ENCODE measurements around the gene DEFB112. TPM values are rescaled to one million over a fixed set of nuclear protein-coding genes. Genes with fewer than 3 reads are reported as not detected.

DEFB112 gene, protein sequence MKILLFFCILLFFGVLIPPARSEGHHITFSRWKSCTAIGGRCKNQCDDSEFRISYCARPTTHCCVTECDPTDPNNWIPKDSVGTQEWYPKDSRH
- total RNA-seq (2014; rRNA removed; shearing (Covaris generic)): not detected in 2 replicates

DNA sequence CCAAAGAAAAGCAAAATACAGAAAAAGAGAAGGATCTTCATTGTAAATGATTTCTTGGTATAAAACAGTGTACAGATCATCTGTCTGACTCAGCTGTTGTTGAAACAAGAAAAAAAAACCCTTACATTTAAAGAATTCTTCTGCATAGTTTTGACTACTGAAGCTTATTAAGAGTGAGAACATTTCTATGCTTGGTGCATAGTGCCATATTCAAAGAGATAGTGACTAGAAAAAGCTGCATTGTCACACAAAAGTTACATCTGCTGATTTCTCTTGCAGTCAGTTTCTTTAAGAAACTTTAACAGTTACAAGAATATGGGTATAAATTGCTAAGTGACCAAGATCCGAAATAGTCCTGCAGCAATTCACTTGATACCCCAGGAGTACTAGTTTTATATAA is at the start of gene DEFB112:
Gene DEFB112, minus strand, starts transcription at position 101 of the 400 bp plus-strand sequence. Its CDS starts 60 bp downstream, at position 41.
- DNase-seq (ENCODE audit: low read depth in 1 of 2, low spot score in 2 of 2): no peak
- H3K4me1 ChIP-seq (replicated peaks): no peaks in the 10 kb centered on the region
- H3K4me3 ChIP-seq: no peak within 1 kb of the TSS
- no peaks in the 10 kb centered on the region for H3K9me3 ChIP-seq (replicated peaks)
- H3K27ac ChIP-seq: no peak within 1 kb of the TSS
- H3K27me3 ChIP-seq (replicated peaks): no peaks in the 10 kb centered on the region
- H3K36me3 ChIP-seq: no peaks in the 10 kb centered on the region

DNA sequence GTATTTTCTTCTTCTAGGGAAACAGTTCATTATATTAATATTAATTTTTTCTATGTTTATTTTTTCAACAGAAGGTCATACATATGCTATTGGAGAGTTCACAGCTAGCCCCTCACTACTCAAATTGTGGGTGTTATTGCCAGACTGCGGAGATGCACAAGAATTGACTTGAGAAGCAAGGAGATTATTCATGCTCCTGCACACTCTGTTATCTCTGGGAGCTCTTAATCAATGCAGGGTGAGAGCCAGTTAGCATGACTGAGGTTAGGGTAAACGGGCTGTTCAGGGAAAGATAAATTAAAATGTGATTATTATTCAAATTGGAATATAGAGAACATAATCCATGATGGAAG is 48.9 kb upstream of the DEFB112 start:
- no peak overlapping the region for H3K4me3 ChIP-seq

DNA sequence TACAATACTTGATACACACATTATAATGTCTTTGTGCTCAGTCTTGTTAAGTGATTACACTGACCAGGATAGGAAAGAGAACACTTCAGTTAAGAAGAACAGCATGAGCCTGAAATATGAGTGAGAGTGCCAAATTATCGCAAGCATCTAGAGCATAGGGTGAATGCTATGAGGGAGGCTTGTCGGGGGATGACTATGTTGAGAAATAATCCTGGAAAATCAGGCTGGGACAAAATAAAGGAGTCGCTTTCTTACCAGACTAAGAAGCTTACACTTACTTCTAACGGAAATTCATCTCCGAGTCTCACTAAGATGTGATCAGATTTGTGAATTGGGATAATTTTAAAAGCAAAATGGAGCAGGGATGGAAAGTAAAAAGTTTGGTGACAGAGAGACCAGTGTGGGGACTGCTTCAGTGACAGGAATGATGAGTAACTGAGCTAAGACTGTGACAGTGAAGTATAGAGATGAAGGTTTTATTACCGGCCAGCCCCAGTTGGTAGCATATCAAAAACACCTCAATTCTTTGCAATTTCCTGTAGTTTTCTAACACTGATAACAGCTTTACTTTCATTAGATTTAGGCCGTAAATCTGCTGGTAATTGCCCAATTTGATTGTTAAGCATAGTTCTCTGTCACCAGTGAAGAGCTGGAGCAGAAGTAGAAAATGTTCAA is 48.4 kb upstream of the DEFB112 start:
- no peaks in the 10 kb centered on the region for H3K4me1 ChIP-seq (replicated peaks)
- H3K27ac ChIP-seq: no peak overlapping the region
- no peak overlapping the region for H3K4me3 ChIP-seq
- no peaks in the 10 kb centered on the region for H3K36me3 ChIP-seq
- no peaks in the 10 kb centered on the region for H3K9me3 ChIP-seq (replicated peaks)
- H3K27me3 ChIP-seq (replicated peaks): peaks cover 11% of the 10 kb centered on the region
- no peak for DNase-seq (ENCODE audit: low read depth in 1 of 2, low spot score in 2 of 2)

More for the DNA sequence above, 48.9 kb upstream of the DEFB112 start:
- Histone ChIP-seq H3K9me3 (replicated peaks) (no peaks in the 10 kb centered on the region), H3K4me1 (replicated peaks) (no peaks in the 10 kb centered on the region), H3K27ac (no peak overlapping the region), H3K27me3 (replicated peaks) (peaks cover 11% of the 10 kb centered on the region), H3K36me3 (no peaks in the 10 kb centered on the region)
- no peak for DNase-seq (ENCODE audit: low read depth in 1 of 2, low spot score in 2 of 2)

DNA sequence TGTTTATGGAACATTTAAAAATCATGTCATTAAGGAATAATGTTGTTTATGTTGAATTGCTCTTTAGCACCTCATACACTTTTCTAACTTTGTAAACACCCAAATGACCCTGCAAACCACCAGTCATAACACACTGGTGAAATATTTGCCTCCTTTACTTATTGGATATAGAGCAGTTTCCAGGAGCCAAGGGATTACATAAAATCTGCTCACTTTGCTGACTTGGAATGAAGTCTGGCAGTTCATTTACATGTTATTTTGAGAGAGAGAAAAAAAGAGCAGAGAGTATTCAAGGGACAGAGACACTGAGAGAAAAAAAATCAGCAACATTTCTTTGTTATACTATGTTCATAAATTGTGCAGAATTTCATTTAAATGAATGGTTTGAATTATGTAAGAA is 46.6 kb upstream of the DEFB112 start:
- H3K4me1 ChIP-seq (replicated peaks): no peaks in the 10 kb centered on the region
- no peaks in the 10 kb centered on the region for H3K9me3 ChIP-seq (replicated peaks)
- H3K4me3 ChIP-seq: no peak overlapping the region
- H3K27ac ChIP-seq: no peak overlapping the region
- peaks cover 11% of the 10 kb centered on the region for H3K27me3 ChIP-seq (replicated peaks)
- DNase-seq (ENCODE audit: low read depth in 1 of 2, low spot score in 2 of 2): no peak
- no peaks in the 10 kb centered on the region for H3K36me3 ChIP-seq

DNA sequence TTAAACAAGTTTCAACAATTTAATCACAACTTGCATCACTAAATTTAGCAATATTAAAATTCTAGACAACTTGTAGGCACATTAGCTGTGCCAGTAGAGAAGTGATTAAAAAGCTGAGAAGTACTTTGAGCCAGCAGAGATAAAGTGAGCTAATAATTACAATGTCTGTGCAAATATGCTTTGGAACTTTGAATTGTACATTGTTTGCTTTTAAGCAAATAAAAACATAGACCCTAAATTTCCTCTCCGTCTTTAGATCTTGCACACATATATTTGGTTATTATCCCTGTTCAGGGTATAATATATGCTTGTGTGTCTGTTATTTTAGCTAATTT is 44.2 kb upstream of the DEFB112 start:
- Histone ChIP-seq H3K27me3 (replicated peaks) (peaks cover 11% of the 10 kb centered on the region), H3K4me3 (no peak overlapping the region), H3K27ac (no peak overlapping the region), H3K4me1 (replicated peaks) (no peaks in the 10 kb centered on the region), H3K36me3 (no peaks in the 10 kb centered on the region), H3K9me3 (replicated peaks) (no peaks in the 10 kb centered on the region)
- no peak for DNase-seq (ENCODE audit: low read depth in 1 of 2, low spot score in 2 of 2)

DNA sequence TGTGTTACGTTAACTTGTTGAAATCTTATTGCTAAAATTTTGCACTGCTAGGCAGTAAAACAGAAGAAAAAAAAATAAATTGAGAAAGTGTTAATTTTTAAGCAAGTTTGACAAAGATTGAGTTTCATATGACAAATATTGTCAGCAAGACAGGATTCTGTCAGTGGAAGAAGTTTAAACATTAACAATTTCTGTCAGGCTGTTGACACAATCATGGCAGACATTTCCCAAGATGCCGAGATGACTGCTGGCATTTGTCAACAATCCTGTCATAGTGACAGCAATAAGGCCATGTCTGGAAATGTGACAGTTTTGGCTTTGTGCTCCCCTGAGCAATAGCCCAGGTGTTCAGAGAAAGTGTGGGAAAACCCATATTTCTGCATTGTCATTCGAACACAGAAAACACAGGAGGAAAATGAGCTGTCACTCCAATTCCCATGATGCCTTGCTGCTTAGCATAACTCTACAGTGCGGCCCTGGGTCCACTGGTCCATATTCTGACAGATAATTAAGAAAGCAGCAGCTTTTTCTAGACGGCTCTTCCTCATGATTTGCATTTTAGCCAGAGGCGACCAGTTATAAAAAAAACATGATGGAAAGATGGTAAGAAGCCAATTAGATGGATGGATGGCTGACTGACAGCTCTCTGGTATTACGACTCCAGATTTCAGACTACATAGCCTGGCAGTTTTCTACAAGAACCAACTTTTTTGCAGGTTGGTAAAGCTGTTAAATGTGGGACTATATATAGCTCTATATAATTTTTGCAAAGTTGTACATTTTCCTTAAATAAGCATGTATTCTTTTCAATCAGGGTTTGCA is 43.6 kb upstream of the DEFB112 start:
- no peak for DNase-seq (ENCODE audit: low read depth in 1 of 2, low spot score in 2 of 2)
- H3K27ac ChIP-seq: no peak overlapping the region
- H3K9me3 ChIP-seq (replicated peaks): no peaks in the 10 kb centered on the region
- no peak overlapping the region for H3K4me3 ChIP-seq
- no peaks in the 10 kb centered on the region for H3K36me3 ChIP-seq
- no peaks in the 10 kb centered on the region for H3K4me1 ChIP-seq (replicated peaks)
- H3K27me3 ChIP-seq (replicated peaks): peaks cover 8% of the 10 kb centered on the region

DNA sequence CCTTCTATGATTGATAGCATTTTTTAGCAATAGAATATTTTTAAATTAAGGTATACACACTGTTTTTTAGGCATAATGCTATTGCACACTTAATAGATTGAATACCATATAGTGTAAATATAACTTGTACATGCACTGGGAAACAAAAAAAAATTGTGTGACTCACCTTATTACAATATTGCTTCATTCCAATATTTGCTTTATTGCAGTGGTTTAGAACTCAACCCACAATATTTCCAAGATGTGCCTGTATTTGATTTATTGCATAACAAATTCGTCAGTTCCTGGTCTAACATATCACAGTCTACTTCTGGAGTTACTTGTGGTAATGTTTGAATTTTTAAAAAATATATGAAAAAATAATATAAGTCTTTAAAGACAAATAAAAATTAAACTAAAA is 41.9 kb upstream of the DEFB112 start:
- Histone ChIP-seq H3K36me3 (no peaks in the 10 kb centered on the region), H3K4me1 (replicated peaks) (no peaks in the 10 kb centered on the region; the same call in 1 of the 2 replicates), H3K4me3 (no peak overlapping the region), H3K27ac (no peak overlapping the region), H3K9me3 (replicated peaks) (no peaks in the 10 kb centered on the region), H3K27me3 (replicated peaks) (peaks cover 4% of the 10 kb centered on the region)
- no peak for DNase-seq (ENCODE audit: low read depth in 1 of 2, low spot score in 2 of 2)

DNA sequence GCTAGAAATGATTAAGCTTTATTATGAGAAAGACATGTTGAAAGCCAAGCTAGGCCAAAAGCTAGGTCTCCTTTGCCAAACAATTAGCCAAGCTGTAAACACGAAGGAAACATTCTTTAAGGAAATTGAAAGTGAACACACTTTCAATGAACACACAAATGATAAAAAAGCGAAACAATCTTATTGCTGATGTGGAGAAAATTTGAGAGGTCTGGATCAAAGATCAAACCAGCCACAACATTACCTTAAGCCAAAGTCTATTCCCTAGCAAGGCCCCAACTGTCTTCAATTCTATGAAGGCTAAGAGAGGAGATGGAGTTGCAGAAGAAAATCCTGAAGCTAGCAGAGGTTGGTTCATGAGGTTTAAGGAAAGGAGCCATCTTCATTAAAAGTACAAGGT is 40.2 kb upstream of the DEFB112 start:
- Histone ChIP-seq H3K27me3 (replicated peaks) (0 out of 2 replicates have a peak, but pooled peaks cover 4% of the 10 kb centered on the region), H3K4me1 (replicated peaks) (no peaks in the 10 kb centered on the region; the same call in 1 of the 2 replicates), H3K9me3 (replicated peaks) (no peaks in the 10 kb centered on the region), H3K27ac (no peak overlapping the region), H3K4me3 (no peak overlapping the region), H3K36me3 (no peaks in the 10 kb centered on the region)
- no peak for DNase-seq (ENCODE audit: low read depth in 1 of 2, low spot score in 2 of 2)

DNA sequence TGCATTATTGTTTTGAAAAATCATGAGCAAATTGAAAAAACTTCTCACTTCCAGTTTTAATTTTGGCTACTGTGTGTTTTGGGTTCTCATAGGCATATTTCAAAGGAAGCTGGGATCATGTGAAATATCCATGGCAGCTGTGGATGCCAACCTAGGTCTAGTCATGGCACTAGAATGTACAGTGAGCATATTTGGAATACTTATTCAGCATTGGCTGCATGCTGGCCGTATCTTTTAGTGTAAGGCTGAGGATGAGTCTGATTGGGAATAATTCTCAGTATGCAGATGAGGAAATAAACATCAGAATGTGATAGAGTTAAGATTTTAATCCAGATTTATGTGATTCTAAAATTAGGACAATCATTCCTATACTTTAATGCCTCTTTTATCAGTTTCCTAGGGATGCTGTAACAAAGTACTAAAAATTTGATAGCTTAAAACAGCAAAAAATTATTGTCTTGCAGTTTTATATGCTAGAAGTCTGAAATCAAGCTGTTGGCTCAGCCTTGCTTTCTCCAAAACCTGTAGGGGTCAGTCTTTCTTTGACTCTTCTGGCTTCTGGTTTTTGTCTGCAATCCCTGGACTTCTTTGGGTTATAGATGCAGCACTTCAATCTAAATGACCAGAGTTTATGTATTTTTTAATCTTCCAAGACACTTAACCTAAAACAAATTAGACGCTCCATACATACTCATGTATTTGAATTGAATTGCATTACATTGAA is 37.7 kb upstream of the DEFB112 start:
- DNase-seq (ENCODE audit: low read depth in 1 of 2, low spot score in 2 of 2): peak; percentile 46 to 53
- Histone ChIP-seq H3K9me3 (replicated peaks) (no peaks in the 10 kb centered on the region), H3K4me3 (no peak overlapping the region), H3K27ac (peak overlapping the region; percentile 38), H3K36me3 (no peaks in the 10 kb centered on the region), H3K27me3 (replicated peaks) (no peaks in the 10 kb centered on the region), H3K4me1 (replicated peaks) (no peaks in the 10 kb centered on the region; the same call in 1 of the 2 replicates)

DNA sequence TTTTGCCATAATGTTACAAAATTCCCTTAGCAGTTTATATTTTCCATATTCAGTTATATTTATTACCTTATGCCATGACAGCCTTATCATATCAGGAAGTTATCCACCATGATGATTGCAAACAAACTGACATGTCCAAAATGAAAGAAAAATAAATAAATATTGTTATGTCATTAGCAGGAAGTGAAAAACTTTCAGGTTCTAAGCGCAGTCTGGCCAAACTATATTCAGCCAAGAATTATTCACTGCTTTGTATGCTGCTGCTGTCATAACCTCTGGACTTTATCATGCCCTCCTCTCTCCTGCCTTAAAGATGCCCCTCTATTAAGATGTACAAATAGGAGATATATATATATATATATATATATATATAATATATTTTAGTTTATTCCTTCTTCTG is 27.7 kb upstream of the DEFB112 start:
- DNase-seq (ENCODE audit: low read depth in 1 of 2, low spot score in 2 of 2): no peak

DNA sequence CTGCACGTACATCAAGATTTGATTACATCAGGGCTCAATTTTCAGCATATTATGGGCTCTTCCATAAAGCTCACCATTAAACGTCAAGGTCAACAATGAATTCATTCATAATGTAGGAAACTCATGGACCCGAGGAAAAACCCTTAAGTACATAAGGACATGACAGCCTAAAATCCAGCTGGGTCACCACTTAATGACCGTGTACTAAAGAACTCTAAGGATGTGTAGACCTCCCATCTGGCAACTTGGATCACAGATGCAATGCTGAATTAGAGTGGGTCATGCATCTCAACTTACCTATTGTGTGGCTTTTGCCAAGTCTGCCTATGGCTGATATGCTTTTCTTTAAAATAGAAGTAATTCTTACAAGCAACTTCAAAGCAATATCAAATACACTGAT is 26.7 kb upstream of the DEFB112 start:
- H3K4me3 ChIP-seq: no peak overlapping the region
- no peaks in the 10 kb centered on the region for H3K9me3 ChIP-seq (replicated peaks)
- H3K27me3 ChIP-seq (replicated peaks): peaks cover 3% of the 10 kb centered on the region; the same call in 1 of the 2 replicates
- no peaks in the 10 kb centered on the region for H3K36me3 ChIP-seq
- no peak overlapping the region for H3K27ac ChIP-seq
- no peaks in the 10 kb centered on the region for H3K4me1 ChIP-seq (replicated peaks)
- DNase-seq (ENCODE audit: low read depth in 1 of 2, low spot score in 2 of 2): no peak

More for the DNA sequence above, 27.7 kb upstream of the DEFB112 start:
- Histone ChIP-seq H3K4me3 (no peak overlapping the region), H3K4me1 (replicated peaks) (no peaks in the 10 kb centered on the region), H3K27me3 (replicated peaks) (peaks cover 3% of the 10 kb centered on the region; the same call in 1 of the 2 replicates), H3K27ac (no peak overlapping the region), H3K36me3 (no peaks in the 10 kb centered on the region), H3K9me3 (replicated peaks) (no peaks in the 10 kb centered on the region)

DNA sequence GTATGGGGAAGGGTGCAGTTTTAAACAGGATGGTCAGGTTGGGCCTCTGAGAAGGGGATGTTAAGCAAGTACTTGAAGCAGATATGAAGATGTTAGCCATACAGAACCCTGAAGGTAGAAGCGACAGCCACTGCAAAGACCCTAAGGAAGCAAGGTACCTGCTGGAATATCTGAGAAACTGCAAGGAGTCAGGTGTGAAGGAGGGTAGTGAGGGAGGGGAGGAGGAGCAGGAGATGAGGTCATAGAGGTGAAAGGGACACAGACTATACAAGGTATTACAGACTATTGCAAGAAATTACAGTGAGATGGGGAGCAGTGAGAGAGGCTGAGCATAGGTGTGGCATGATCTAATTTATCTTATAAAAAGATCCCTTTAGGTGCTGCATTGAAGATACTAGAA is 22.2 kb upstream of the DEFB112 start:
- Histone ChIP-seq H3K4me1 (replicated peaks) (no peaks in the 10 kb centered on the region), H3K27ac (no peak overlapping the region), H3K9me3 (replicated peaks) (no peaks in the 10 kb centered on the region), H3K27me3 (replicated peaks) (peaks cover 3% of the 10 kb centered on the region; the same call in 1 of the 2 replicates), H3K36me3 (no peaks in the 10 kb centered on the region), H3K4me3 (no peak overlapping the region)
- DNase-seq (ENCODE audit: low read depth in 1 of 2, low spot score in 2 of 2): no peak

DNA sequence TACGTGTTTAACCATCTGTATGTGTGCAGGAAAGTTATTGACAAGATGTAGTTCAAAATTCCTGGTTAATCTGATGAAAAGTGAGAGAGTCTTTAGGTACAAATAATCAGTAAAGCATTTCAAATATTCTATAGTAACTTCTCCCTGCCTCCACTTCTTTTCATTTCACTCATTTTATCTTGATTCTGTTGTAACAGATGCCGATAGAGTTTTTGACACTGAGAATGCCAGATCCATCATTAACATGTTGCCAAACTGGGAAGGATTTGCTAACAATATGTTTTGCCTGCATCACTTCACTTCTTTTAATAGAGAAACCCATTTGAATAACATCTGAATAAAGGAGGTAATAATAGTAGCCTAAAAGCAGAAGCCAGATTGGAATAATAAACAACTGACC is 20.4 kb upstream of the DEFB112 start:
- H3K4me3 ChIP-seq: no peak overlapping the region
- DNase-seq (ENCODE audit: low read depth in 1 of 2, low spot score in 2 of 2): no peak
- no peaks in the 10 kb centered on the region for H3K4me1 ChIP-seq (replicated peaks)
- H3K27me3 ChIP-seq (replicated peaks): peaks cover 3% of the 10 kb centered on the region; the same call in 1 of the 2 replicates
- no peaks in the 10 kb centered on the region for H3K36me3 ChIP-seq
- H3K9me3 ChIP-seq (replicated peaks): no peaks in the 10 kb centered on the region
- H3K27ac ChIP-seq: no peak overlapping the region
